OCI-LY7 (cell line): Measurements from ENCODE around the gene VAT1L. TPM values are rescaled to one million over a fixed set of nuclear protein-coding genes. Genes with fewer than 3 reads are reported as not detected.

ENCODE experiments used
- BruUV-seq: library from RNA; stranded (reverse); fragments of 400-500 nt; replicated peaks from 2 replicates; lab custom pipeline; 2021; lab: Mats Ljungman, UMichigan
- CTCF ChIA-PET: fragments of 300-600 bp; sonication (Branson Sonifier 250); formaldehyde crosslinking; loops from one replicate; lab custom pipeline; 2022; ENCODE audit warnings: antibody characterized with exemption; ENCODE audit not compliant: unreplicated experiment; lab: Charles Lee
- POLR2A ChIA-PET: fragments of 300-600 bp; sonication (Branson Sonifier 250); formaldehyde crosslinking; loops from one replicate; lab custom pipeline; 2022; ENCODE audit warnings: antibody characterized with exemption; lab: Charles Lee
- DNase-seq: peaks from one replicate; pipeline ENCODE4 v3.0.0-alpha.2; 2015; ENCODE audit warnings: low spot score
- H2AFZ ChIP-seq: fragments of 200-600 bp; sonication (generic), shearing (Covaris generic); 2 replicates; pipeline ENCODE4 v1.6.1; 2014; ENCODE audit warnings: mild to moderate bottlenecking, antibody characterized with exemption, low read length, moderate library complexity
- H3K27ac ChIP-seq: fragments of 200-600 bp; sonication (generic); 2 replicates; pipeline ENCODE4 v1.5.1; 2014; ENCODE audit warnings: mixed run types, low read depth, mild to moderate bottlenecking, moderate library complexity, low read length, inconsistent platforms; ENCODE audit not compliant: poor library complexity, severe bottlenecking
- H3K36me3 ChIP-seq: fragments of 200-600 bp; sonication (generic); 2 replicates; pipeline ENCODE4 v1.6.1; 2014; ENCODE audit warnings: mild to moderate bottlenecking, antibody characterized with exemption, low read length, moderate library complexity, mixed read lengths; ENCODE audit not compliant: insufficient read depth
- H3K4me1 ChIP-seq: fragments of 200-600 bp; sonication (generic); 2 replicates; pipeline ENCODE4 v1.5.1; 2014; ENCODE audit warnings: mild to moderate bottlenecking, low read length; ENCODE audit not compliant: insufficient read depth, poor library complexity, severe bottlenecking
- H3K4me2 ChIP-seq: fragments of 200-600 bp; sonication (generic); 2 replicates; pipeline ENCODE4 v1.6.1; 2014; ENCODE audit warnings: mild to moderate bottlenecking, low read length
- H3K4me3 ChIP-seq: fragments of 200-600 bp; sonication (generic); 2 replicates; pipeline ENCODE4 v1.5.1; 2014; ENCODE audit warnings: mild to moderate bottlenecking, low read depth, low read length; ENCODE audit not compliant: poor library complexity, severe bottlenecking
- H3K79me2 ChIP-seq: fragments of 200-600 bp; sonication (generic); 2 replicates; pipeline ENCODE4 v1.6.1; 2016; ENCODE audit warnings: low read depth, mild to moderate bottlenecking, low read length, moderate library complexity, mixed read lengths; ENCODE audit not compliant: insufficient read depth
- H3K9me2 ChIP-seq: fragments of 200-600 bp; sonication (generic); 2 replicates; pipeline ENCODE4 v1.6.1; 2016; ENCODE audit warnings: mild to moderate bottlenecking, low read length, mixed read lengths; ENCODE audit not compliant: insufficient read depth
- H3K9me3 ChIP-seq: fragments of 200-600 bp; sonication (generic); 2 replicates; pipeline ENCODE4 v1.6.1; 2014; ENCODE audit warnings: mild to moderate bottlenecking, mixed run types, low read length, mixed read lengths
- H4K20me1 ChIP-seq: fragments of 200-600 bp; sonication (generic); 2 replicates; pipeline ENCODE4 v1.6.1; 2014; ENCODE audit warnings: mild to moderate bottlenecking, antibody characterized with exemption, low read length, moderate library complexity, mixed read lengths; ENCODE audit not compliant: insufficient read depth
- EZH2phosphoT487 ChIP-seq: fragments of 200-600 bp; sonication (generic); IDR thresholded peaks from 2 replicates; pipeline ENCODE4 v1.6.1; 2018; ENCODE audit warnings: low read depth, borderline replicate concordance, mild to moderate bottlenecking, mixed run types, antibody characterized with exemption, low read length, moderate library complexity, mixed read lengths
- intact Hi-C: fragments of 100-400 bp; cut with micrococcal nuclease; formaldehyde crosslinking; loops from one replicate; pipeline ENCODE4 v1.10.0; 2022; ENCODE audit not compliant: unreplicated experiment
- total RNA-seq, 2 experiments: library from RNA; depleted of rRNA in 1 of 2; stranded (reverse); fragments of >200 nt in 1 of 2; shearing (Covaris generic) in 1 of 2; gene quantifications; 2 replicates each; pipeline ENCODE4 v1.2.3, GENCODE V29; 2014 to 2022
- TF ChIP-seq, protein P1 (sequence below): fragments of 200-600 bp; sonication (generic); conservative IDR thresholded peaks from 2 replicates; pipeline ENCODE4 v1.5.1; 2014; ENCODE audit warnings: mild to moderate bottlenecking, antibody characterized with exemption, low read length, moderate library complexity, mixed read lengths

VAT1L gene
- total RNA-seq, 2 experiments from 2014 or later, result not detected

DNA sequence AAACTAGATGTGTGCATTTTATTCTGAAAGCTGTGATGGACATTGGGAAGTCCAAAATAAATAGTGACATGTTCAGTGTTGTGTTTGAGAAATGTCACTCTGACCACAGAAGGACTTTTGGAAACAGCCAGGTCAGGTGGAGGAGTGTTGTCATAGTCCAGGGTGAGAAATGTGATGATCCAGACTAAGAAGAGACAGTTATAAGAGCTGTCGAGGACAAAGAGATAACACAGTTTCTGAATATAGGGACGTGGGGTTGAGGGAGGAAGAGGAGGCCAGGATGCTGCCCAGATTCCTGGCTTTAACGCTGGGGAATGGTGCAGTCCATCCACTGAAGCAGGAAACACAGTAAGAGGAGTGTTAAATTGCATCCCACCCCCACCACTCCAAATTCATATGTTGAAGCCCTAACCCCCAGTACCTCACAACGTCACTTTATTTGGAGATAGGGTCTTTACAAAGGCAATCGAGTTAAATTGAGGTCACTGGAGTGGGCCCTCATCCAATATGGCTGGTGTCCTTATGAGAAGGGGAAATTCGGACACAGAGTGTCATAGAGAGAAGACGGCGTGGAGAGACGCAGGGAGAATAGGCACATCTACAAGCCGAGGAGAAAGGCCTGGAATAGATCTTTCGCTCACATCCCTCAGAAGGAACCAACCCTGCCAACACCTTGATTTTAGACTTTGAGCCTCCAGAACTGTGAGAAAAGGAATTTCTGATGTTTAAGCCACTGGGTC, 71.3 kb downstream of the VAT1L start:
- H4K20me1 ChIP-seq, result no peaks in the 10 kb centered on the region
- intact Hi-C loops, result no loop called here

DNA sequence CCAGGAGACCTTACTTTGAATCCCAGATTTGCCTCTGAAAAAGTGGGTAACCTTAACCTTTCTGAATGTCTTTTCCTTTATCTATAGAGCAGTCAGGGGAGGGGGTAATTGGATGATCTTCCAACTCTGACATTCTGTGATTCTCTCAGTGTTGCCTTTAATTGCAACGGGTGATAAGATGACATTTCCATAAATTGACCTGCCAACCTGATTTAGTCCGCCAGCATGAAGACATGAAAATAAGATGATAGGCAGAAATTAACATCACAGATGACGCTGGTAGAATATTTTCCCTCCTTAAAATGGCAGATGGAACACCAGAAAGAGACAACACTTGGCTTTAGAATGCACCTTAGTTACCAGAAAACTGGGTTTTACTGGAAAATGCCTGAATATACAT, 72.6 kb downstream of the VAT1L start:
- H3K9me3 ChIP-seq, result no peaks in the 10 kb centered on the region
- H4K20me1 ChIP-seq, result no peaks in the 10 kb centered on the region
- BruUV-seq, result no TSS peak
- intact Hi-C loops, result no loop called here
- no peak overlapping the region for H3K4me3 ChIP-seq
- ChIA-PET CTCF (no interaction called here), POLR2A (no interaction called here)
- no peak for DNase-seq
- H3K27ac ChIP-seq, result no peak overlapping the region
- no peaks in the 10 kb centered on the region for H3K4me1 ChIP-seq
- TF ChIP-seq EZH2phosphoT487, result no peak
- TF ChIP-seq, protein P1, sequence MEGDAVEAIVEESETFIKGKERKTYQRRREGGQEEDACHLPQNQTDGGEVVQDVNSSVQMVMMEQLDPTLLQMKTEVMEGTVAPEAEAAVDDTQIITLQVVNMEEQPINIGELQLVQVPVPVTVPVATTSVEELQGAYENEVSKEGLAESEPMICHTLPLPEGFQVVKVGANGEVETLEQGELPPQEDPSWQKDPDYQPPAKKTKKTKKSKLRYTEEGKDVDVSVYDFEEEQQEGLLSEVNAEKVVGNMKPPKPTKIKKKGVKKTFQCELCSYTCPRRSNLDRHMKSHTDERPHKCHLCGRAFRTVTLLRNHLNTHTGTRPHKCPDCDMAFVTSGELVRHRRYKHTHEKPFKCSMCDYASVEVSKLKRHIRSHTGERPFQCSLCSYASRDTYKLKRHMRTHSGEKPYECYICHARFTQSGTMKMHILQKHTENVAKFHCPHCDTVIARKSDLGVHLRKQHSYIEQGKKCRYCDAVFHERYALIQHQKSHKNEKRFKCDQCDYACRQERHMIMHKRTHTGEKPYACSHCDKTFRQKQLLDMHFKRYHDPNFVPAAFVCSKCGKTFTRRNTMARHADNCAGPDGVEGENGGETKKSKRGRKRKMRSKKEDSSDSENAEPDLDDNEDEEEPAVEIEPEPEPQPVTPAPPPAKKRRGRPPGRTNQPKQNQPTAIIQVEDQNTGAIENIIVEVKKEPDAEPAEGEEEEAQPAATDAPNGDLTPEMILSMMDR, result no peak
- H3K9me2 ChIP-seq, result no peaks in the 10 kb centered on the region
- H3K79me2 ChIP-seq, result no peaks in the 10 kb centered on the region
- H3K36me3 ChIP-seq, result no peaks in the 10 kb centered on the region
- H3K4me2 ChIP-seq, result no peak overlapping the region
- no peak overlapping the region for H2AFZ ChIP-seq

More for the DNA sequence above, 71.3 kb downstream of the VAT1L start:
- no peak for TF ChIP-seq EZH2phosphoT487
- no peak overlapping the region for H3K4me2 ChIP-seq
- POLR2A ChIA-PET, result no interaction called here
- no TSS peak for BruUV-seq
- no peak overlapping the region for H3K4me3 ChIP-seq
- H3K27ac ChIP-seq, result no peak overlapping the region
- no peaks in the 10 kb centered on the region for H3K4me1 ChIP-seq
- H3K79me2 ChIP-seq, result no peaks in the 10 kb centered on the region
- H2AFZ ChIP-seq, result no peak overlapping the region
- CTCF ChIA-PET, result no interaction called here
- H3K9me3 ChIP-seq, result no peaks in the 10 kb centered on the region
- no peaks in the 10 kb centered on the region for H3K9me2 ChIP-seq
- DNase-seq, result no peak
- no peaks in the 10 kb centered on the region for H3K36me3 ChIP-seq

DNA sequence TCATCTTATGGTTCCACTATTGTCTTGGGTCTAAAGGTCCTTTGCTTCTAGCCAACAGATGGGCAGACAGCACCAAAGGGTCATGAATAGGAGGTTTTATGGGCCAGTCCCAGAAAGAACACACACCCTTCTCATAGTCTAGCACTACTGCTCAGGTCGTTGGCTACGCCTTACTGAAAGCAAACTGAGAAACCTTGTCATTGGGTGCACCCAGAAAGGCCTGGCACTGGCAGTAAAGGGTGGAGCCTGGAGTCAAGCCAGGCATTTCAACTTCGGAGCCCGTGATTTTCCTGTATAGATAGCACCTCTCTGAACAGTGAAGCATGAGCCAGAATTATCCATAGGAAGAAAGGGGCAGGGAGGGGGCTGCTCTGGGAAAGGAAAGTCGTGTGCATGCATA, 74.9 kb downstream of the VAT1L start:
- TF ChIP-seq, protein P1, result no peak
- TF ChIP-seq EZH2phosphoT487, result no peak
- intact Hi-C loops, result no loop called here
- ChIA-PET CTCF (no interaction called here), POLR2A (no interaction called here)
- Histone ChIP-seq H3K4me3 (no peak overlapping the region), H3K9me2 (no peaks in the 10 kb centered on the region), H2AFZ (no peak overlapping the region), H3K36me3 (no peaks in the 10 kb centered on the region), H3K27ac (no peak overlapping the region), H3K4me1 (no peaks in the 10 kb centered on the region), H3K4me2 (no peak overlapping the region), H4K20me1 (no peaks in the 10 kb centered on the region), H3K79me2 (no peaks in the 10 kb centered on the region), H3K9me3 (no peaks in the 10 kb centered on the region)
- DNase-seq, result no peak
- no TSS peak for BruUV-seq
